GM12801 (cell line): ENCODE results near the gene KRTAP4-4.

Experiments used
- TF ChIP-seq, protein P1 (sequence below): IDR thresholded peaks from one replicate; pipeline ENCODE4 v1.5.1; 2011; ENCODE audit warnings: control low read depth; ENCODE audit not compliant: insufficient read length; ENCODE audit errors: extremely low read depth

KRTAP4-4 gene

DNA sequence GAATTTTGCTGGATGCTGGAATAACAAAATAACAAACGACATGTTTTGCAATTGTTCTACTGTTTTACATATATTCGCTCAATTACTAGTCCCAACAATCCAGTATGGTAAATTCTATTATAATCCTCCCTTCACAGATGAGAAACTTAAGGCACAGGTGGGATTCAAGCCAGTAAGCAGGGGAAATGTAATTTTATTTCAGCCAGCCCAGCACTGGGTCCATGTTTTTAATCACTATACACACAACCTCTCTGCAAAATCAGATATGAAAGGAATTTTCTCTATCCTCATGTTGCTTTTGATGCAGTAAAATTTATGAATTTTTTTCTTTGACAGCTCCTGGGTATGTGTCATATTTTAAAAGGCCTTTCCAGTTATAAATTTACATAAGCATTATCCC is 15.3 kb downstream of the KRTAP4-4 start:
- TF ChIP-seq, protein P1, sequence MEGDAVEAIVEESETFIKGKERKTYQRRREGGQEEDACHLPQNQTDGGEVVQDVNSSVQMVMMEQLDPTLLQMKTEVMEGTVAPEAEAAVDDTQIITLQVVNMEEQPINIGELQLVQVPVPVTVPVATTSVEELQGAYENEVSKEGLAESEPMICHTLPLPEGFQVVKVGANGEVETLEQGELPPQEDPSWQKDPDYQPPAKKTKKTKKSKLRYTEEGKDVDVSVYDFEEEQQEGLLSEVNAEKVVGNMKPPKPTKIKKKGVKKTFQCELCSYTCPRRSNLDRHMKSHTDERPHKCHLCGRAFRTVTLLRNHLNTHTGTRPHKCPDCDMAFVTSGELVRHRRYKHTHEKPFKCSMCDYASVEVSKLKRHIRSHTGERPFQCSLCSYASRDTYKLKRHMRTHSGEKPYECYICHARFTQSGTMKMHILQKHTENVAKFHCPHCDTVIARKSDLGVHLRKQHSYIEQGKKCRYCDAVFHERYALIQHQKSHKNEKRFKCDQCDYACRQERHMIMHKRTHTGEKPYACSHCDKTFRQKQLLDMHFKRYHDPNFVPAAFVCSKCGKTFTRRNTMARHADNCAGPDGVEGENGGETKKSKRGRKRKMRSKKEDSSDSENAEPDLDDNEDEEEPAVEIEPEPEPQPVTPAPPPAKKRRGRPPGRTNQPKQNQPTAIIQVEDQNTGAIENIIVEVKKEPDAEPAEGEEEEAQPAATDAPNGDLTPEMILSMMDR: no peak

DNA sequence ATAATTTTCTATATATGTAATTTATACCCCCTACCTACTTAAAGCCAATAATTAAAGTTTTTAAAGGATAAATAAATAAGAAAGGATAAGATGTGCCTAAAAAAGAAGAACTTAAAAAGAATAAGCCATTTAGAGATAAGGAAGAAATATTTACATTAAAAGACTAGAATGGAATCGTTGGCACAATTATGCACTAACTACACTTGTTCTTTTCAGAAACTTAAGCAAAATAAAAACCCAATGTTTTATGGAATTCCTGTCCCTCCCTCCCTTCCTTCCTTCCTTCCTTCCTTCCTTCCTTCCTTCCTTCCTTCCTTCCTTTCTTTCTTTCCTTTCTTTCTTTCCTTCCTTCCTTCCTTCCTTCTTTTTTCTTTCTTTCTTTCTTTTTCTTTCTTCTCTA is 15.7 kb downstream of the KRTAP4-4 start:
- TF ChIP-seq, protein P1: no peak

DNA sequence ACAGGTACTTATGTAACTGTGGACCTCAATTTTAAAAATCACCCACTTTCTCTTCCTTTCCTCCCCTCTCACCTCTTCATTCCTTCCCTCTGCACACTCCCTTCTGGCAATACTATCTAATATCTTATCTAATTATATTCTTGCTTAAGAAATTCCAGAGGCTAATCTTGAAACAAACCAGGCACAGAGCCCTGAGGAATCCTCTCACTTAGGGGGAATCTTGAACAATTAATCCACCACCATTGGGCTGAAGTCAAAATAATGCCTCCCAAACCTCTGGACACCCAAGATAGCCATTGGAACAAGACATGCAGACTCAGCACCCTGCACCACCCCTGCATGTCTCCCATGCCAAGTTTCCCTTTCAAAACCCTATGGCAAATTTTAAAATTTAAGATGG is 19.2 kb downstream of the KRTAP4-4 start:
- TF ChIP-seq, protein P1: no peak

DNA sequence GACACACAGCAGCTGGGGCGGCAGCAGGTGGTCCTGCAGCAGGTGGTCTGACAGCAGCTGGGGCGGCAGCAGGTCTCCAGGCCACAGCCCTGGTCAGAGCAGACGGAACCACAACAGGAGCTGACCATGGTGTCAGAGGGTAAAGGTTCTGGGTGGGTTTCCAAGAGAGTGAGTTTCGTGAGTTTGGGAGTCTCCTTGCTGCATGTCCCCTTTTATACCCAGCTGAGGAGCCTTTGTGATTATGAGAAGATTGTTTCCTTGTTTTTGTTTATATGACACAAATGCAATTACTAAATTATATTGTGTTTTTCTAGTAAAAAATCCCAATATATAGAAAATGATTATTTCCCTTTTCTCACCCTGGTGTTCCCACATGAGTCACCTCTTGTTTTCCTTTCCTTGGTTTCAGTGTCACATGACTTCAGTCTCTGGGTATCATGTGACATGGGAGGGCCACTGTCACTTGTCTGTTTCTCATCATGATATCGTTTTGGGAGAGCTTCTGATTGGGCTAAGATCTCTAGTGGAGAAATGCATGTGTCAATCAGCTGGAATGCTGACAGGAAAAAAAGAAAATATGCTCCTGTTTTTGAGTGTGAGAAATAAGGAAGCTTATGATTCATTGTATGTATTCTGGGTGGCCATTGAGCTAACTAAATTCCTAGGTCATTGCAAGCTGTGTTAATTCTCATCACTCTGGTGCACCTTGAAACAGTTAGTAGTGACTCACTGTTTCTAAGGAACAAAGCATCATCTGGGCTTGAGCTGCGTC is 20.0 kb downstream of the KRTAP4-4 start, which contains the start of gene KRTAP4-6:
Gene KRTAP4-6, minus strand, starts transcription at position 185 of the 772 bp plus-strand sequence. Its CDS starts 57 bp downstream, at position 128.
- TF ChIP-seq, protein P1: no peak

DNA sequence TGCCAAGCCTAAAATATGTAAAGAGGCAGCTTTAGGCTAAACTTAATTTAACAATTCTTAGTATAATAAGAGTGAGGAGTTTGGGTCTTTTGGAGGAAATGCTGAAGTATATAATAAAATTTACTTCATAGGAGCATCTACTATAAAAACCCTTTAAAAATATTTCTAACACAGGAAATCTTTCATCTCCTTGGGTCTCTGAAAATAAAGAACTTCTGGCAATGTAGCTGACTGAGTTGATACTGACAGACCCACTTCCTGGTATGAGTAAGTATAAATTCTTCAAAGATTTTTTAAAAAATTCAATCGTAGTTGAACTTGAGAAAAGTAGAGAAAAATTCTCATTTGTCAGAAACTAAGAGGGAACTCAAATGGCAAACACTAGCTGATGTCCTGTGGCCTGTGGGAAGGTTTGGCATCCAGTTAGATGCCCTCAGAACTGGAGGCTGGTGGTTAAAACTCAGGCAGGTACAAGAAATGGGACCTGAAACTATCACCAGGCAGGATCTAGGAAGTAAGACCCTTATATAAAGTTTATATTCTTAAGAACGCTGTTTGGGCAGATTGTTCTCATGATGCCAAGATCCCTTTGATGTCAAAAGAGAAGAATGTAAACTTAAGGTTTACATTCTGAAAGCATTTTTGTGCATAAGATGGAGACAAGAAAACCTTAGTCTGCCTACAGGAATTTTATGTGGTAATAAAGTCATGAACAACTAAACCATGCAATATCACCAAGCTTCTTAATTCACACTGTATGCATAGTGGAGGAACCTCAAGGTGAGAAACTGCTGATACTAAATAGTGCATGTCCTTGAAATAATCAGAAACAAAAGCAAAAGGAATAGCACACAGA is 26.4 kb downstream of the KRTAP4-4 start:
- TF ChIP-seq, protein P1: no peak

DNA sequence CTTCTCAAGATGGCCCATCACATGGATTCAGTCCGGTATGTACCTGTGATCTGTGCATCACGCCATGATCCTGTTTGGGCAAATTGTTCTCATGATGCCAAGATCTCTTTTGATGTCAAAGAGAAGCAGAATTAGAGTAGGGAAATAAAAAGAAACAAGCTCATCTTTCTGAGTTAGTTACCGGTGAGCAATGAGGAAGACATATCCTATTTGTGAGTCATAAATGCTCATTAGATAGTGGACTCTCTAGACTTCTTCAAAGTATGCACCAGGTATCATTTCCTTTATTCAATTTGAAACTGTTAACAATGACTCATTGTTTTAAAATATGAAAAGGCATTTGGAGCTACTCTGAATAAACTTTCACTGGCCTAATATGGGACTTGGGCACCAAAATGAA is 28.6 kb downstream of the KRTAP4-4 start:
- TF ChIP-seq, protein P1: no peak

DNA sequence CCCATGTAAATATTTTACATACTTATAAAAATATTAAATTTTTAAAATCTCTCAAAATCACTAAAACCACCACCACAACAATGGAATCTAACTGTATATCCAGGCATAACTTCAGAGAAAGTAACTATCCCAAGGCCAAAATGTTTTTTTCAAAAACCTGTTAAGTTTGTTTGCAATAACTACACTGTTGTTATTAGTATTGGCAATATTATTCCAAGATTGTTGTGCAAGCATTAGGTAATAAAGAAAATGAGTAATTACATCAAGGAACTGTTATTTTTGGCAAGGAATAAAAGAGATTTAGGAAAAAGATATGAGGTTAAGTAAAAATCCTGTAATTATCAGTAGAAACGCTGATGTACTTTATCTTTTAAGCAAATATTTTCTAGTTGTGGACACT is 33.2 kb downstream of the KRTAP4-4 start:
- TF ChIP-seq, protein P1: no peak
